ENCODE data around the gene VTI1A.

DNA sequence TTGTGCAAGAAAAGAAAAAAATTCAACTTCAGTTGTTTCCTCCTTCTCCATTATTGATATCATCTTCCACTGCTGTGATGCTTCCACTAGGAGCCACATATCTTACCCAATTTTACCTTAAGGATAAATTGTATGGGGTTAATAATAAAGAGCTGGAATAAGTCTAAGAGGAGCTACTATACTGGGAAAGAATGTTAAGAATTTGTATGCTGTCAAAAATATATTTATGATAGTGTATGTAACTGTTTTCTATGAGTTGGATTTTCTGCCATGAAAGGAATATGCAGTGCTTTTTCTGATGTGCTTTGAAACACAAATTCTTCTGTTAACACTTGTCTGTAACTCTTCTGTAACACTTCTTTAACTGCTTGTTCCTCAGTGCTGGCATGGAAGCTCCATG lies 219.1 kb downstream of the VTI1A start:
- TF ChIP-seq, protein P1, sequence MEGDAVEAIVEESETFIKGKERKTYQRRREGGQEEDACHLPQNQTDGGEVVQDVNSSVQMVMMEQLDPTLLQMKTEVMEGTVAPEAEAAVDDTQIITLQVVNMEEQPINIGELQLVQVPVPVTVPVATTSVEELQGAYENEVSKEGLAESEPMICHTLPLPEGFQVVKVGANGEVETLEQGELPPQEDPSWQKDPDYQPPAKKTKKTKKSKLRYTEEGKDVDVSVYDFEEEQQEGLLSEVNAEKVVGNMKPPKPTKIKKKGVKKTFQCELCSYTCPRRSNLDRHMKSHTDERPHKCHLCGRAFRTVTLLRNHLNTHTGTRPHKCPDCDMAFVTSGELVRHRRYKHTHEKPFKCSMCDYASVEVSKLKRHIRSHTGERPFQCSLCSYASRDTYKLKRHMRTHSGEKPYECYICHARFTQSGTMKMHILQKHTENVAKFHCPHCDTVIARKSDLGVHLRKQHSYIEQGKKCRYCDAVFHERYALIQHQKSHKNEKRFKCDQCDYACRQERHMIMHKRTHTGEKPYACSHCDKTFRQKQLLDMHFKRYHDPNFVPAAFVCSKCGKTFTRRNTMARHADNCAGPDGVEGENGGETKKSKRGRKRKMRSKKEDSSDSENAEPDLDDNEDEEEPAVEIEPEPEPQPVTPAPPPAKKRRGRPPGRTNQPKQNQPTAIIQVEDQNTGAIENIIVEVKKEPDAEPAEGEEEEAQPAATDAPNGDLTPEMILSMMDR (conservative IDR thresholded peaks at IDR 0.05; ENCODE audit: low read depth in 2 of 2), result no peak
- TF ChIP-seq POLR2AphosphoS5 (IDR thresholded peaks at IDR 0.05; ENCODE audit: low read depth), result no peak
- TF ChIP-seq, protein P2, sequence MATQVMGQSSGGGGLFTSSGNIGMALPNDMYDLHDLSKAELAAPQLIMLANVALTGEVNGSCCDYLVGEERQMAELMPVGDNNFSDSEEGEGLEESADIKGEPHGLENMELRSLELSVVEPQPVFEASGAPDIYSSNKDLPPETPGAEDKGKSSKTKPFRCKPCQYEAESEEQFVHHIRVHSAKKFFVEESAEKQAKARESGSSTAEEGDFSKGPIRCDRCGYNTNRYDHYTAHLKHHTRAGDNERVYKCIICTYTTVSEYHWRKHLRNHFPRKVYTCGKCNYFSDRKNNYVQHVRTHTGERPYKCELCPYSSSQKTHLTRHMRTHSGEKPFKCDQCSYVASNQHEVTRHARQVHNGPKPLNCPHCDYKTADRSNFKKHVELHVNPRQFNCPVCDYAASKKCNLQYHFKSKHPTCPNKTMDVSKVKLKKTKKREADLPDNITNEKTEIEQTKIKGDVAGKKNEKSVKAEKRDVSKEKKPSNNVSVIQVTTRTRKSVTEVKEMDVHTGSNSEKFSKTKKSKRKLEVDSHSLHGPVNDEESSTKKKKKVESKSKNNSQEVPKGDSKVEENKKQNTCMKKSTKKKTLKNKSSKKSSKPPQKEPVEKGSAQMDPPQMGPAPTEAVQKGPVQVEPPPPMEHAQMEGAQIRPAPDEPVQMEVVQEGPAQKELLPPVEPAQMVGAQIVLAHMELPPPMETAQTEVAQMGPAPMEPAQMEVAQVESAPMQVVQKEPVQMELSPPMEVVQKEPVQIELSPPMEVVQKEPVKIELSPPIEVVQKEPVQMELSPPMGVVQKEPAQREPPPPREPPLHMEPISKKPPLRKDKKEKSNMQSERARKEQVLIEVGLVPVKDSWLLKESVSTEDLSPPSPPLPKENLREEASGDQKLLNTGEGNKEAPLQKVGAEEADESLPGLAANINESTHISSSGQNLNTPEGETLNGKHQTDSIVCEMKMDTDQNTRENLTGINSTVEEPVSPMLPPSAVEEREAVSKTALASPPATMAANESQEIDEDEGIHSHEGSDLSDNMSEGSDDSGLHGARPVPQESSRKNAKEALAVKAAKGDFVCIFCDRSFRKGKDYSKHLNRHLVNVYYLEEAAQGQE (IDR thresholded peaks at IDR 0.05; ENCODE audit: unreplicated experiment), result no peak
- no peak for TF ChIP-seq EZH2phosphoT487 (IDR thresholded peaks at IDR 0.05; ENCODE audit: unreplicated experiment)
- TF ChIP-seq ZNF331 (CRISPR knock-in tag; IDR thresholded peaks at IDR 0.05; ENCODE audit: low read depth), result no peak
- TF ChIP-seq STAT1 (IDR thresholded peaks at IDR 0.05; ENCODE audit: unreplicated experiment), result no peak
- TF ChIP-seq ZNF114 (CRISPR knock-in tag; IDR thresholded peaks at IDR 0.05), result no peak
- no peak for TF ChIP-seq EZH2 (IDR thresholded peaks at IDR 0.05; ENCODE audit: low read depth, unreplicated experiment)
- no peak for TF ChIP-seq CREB1 (CRISPR knock-in tag; IDR thresholded peaks at IDR 0.05; ENCODE audit: low read depth)
- no peak for TF ChIP-seq JUNB (IDR thresholded peaks at IDR 0.05; ENCODE audit: unreplicated experiment)
- TF ChIP-seq, protein P3, sequence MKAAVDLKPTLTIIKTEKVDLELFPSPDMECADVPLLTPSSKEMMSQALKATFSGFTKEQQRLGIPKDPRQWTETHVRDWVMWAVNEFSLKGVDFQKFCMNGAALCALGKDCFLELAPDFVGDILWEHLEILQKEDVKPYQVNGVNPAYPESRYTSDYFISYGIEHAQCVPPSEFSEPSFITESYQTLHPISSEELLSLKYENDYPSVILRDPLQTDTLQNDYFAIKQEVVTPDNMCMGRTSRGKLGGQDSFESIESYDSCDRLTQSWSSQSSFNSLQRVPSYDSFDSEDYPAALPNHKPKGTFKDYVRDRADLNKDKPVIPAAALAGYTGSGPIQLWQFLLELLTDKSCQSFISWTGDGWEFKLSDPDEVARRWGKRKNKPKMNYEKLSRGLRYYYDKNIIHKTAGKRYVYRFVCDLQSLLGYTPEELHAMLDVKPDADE (IDR thresholded peaks at IDR 0.05), result no peak
